Activated CD8-positive, alpha-beta memory T cell treated with anti-CD3 and anti-CD28 coated beads for 24 hours (primary cell): ENCODE results near the gene PIEZO2.

Experiments
- DNase-seq: peaks from one replicate; pipeline ENCODE4 v3.0.0-alpha.2; 2020

PIEZO2 gene

GRCh38 chr18:10715791-10716190 lies 433.6 kb downstream of the PIEZO2 start:
- DNase-seq = no peak

- DNase-seq = no peak
Observed at GRCh38 chr18:10713409-10713808, 436.0 kb downstream of the PIEZO2 start.

GRCh38 chr18:10707294-10707693 lies 442.1 kb downstream of the PIEZO2 start:
- no peak for DNase-seq

- no peak for DNase-seq
Observed at GRCh38 chr18:10705786-10706185, 443.6 kb downstream of the PIEZO2 start.

DNA sequence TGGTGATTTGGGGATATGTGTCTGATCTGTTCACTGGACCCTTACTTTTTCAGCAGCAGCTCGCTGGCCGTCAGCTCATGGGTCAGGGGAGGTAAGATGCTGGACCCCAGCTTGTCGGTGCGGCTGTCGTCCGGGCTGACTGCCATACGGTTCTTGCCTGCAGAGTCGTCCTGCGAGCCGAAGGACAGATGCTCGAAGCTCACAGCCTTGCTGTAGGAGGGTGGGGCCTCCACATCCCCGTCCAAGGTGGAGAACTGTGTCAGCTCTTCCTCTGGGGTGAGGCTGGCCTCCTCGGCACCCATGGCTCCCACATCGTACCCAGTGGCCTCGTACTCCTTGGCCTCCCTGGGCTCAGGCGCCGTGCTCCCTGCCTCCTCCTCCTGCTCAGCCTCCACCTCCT lies 444.1 kb downstream of the PIEZO2 start:
- no peak for DNase-seq

GRCh38 chr18:10702206-10702605 lies 447.2 kb downstream of the PIEZO2 start:
- DNase-seq = no peak

GRCh38 chr18:10690366-10690765 lies 459.0 kb downstream of the PIEZO2 start:
- DNase-seq = no peak

DNA sequence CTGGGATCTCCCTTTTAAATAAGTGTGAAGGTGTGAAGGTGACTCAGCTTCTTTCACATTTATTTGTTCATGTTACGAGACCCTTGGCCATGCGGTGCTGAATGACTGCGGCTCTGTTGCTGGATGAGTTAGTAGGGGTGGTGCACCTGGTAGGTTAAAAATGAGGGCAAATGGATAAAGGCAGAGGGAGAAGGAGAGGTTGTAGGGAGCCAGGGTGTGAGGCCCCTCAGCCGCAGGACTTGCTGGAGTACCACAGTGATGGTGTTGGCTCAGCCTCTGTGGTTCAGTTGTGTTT lies 459.4 kb downstream of the PIEZO2 start:
- no peak for DNase-seq

DNA sequence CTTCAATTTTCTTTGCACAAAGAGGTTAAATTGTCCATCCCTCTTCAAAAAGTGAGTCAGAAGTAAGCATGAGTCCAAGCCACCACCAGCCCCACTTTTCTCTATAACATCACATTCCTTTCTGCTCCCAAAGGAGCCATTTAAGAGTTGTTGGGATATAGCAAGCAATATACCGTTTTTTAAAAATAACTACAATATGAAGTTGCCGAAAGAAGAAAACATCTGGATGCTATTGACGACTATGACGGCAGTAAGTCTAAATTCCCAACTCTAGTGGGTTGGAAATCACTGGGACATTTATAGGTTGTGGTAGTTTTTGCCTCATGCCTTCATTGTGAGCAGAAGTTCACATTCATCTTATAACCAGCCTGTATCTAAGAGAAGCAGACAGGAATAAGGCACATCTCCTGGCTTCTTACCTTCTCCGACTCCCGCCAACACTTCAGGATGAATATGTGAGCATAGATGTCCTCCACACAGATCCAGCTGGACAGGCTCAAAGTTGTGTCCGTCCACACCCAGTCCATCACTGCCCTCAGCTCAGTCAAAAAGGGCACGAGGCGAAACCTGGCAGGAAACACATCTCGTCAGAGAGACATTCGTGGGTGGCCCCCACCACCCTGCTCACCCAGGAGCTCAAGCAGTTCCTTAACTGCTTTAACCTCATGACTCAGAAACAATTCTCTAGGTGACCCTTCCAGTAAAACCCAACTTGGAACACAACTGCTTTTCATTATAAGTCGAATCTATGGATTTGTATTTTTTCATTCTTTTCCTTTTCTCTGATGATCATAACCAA lies 459.9 kb downstream of the PIEZO2 start:
- no peak for DNase-seq

DNA sequence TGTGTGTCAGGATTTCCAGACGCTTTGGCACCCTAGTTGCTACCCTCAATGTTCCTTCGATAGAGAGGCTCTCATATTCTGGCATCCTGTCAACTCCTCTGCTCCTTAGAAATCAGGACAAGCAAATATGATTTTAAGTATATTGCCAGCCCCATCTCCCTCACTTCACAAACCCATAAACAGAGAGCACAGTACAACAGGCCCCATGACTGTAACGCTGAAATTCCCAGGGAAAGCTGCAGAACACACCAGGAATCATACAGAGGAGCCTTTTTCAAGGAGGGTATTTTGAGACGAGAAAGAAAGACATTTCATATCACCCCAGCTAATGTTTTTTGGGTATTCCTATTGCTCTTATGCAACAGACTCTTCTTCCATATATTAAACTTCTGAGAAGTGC lies 460.6 kb downstream of the PIEZO2 start:
- no peak for DNase-seq

- no peak for DNase-seq
Observed at GRCh38 chr18:10687161-10687925, 462.0 kb downstream of the PIEZO2 start.

GRCh38 chr18:10686308-10686707 lies 463.1 kb downstream of the PIEZO2 start:
- no peak for DNase-seq

DNA sequence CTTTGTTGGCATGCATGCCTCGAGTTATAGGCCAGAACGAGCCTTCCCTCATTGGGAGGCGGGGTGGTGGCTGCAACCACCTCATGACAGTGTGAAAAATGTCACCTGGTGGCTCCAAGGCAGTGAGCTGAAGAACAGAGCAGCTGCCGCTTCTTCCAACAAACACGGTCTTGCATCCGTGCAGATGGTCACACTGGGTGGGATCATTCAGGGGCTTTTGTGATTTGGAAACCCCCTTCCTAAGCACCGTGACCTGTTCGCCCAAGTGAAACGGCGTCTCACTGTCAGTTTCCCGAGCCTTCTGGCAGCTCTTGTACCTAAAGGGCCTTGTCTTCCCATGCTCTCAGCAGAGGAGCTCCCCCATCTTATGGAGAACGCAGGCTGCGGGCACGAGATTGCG lies 463.9 kb downstream of the PIEZO2 start:
- DNase-seq = no peak

DNA sequence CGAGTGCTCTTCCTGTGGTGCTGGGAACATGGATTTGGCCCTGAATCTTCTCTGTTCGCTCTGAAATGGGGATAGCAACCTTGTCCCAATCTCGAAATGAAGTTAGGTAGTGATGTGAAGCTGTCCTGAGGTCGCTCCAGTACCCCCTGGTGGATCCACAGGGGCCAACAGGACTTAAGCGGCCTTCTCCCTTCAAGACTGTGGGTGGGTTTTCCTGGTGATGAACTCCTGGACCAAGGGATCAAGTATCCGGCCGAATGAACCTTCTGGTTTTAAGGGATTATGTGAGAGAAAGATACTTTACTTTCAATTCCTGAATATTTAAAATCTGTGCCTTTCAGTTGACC lies 467.0 kb downstream of the PIEZO2 start:
- DNase-seq = no peak

DNA sequence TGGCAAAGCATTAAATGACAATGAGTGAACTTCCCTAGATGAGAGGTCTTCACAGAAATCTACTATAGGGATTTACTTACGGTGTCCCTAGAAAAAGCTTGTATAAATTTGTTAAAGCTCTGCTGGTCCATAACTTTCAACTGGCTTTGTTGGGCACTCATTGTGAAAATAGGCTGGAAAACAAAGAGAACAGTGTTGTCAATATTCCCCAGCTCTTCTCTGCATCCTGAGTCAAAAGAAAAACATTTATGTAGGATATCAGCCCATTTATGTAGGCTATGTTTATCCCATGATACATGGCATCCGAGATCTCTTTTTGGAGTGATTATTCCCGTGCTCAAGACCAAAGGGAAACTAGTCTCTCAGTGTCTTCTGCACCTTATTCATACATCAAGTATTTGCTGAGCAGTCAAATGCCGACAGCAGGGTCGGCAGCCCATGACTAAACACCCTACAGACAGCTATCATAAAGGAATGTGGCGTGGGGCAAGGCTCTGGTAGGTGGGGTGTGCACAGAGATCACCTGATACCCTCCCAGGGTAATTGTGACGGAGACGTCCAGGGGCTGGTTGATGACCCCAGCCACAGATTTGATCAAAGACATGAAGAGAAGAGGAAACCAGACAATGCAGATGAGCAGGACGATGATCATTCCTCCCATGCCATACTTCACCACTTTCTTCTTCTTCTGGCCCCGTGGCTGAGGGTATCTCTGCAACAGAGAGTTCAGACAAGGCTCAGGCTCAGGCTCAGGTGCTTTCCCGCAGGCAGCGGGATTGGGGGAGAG lies 467.6 kb downstream of the PIEZO2 start:
- DNase-seq = no peak

DNA sequence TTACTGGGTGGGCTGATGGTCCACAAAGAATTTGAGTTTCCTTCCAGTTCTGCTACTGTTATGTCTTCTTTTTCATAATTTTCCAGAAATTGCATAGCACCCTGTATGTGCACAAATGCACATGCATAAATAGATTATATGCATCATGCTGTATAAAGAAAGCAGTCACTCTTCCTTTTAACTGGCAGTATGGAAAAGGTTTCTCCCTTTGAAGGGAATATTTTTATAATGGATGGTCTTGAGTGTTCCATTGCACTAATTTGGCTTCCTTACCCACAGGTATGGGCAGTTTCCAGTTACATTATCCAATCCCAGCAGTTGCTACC lies 469.1 kb downstream of the PIEZO2 start:
- DNase-seq = no peak

DNA sequence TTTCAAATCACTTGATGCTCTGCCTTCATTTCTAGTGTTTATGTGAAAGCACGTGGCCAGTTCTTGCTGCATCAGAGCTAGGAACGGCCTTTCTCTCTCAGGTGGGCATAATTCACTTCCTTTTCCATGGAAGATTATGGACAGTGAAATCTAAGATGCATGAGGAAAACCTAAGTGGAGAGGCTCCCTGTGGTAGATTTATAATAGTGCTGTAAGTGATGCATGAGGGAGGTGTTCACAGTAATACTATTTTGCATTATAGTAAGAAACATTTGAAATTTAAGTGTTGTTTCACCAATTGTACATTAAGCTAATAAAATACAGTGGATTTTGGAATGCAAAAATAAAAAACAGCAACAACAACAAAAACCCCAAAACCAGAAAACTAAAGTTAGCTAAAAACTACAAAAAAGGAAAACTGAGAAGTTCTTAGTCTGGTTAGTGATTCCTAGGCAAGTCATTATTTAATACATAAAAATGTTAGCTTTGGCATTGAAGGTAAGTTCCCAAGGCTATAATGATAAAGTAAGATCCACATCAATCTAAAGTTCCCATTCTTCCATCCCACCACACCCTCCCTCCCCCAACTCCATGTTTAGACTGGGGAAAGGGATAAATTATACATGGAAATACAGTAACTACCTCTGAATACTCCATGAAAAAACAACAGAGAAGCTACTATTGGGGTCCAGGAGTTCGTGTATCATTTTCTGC lies 469.7 kb downstream of the PIEZO2 start:
- no peak for DNase-seq

DNA sequence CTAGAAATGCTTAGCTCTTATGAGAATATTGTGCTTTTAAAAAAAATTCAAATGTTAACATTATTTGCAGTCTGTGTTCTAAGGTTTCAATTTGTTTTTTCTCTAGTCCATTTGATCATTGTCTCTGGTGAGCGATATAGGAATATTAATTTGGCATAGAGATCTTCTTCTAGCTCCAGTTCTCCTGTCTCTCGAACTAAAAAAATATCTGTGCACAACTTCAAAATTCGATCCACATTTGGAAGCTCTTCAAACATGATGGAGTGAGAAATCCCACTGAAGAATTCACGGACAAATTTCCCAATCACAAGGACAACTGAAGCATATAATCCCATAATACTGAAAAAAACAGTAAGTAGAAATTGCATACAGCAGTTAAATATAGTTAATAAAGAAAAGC lies 477.9 kb downstream of the PIEZO2 start:
- DNase-seq = no peak

- DNase-seq = no peak
Observed at GRCh38 chr18:10670856-10671255, 478.5 kb downstream of the PIEZO2 start.

DNA sequence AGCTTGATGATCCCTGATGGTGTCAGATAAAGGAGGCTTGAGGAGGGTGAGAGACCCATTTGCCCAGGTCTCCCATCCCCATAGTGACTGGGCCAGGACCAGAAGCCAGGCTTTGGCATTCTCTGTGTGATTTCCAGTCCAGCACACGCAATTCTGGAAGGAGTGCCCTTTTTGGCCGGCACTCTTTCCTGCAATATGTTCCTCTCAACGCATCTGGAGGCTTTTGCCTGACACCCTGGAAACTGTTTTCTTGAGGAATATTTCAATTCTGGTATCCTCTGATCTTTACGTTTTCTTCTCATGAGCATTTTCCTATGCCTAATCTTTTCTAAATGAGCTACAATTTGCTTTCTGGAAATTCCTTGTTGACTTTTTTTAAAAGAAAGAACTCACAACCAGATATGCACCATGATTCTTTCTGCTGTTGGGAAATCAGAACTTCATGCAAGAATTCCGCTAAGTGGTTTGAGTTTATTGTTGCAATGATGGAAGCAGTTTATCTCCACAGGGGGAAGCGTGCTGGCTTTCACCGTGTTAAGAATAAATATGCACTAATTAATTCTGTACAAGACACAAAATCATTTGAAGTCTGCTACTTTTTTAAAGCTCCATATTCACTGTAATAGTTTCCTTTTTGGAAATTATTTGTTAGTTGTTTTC lies 479.8 kb downstream of the PIEZO2 start:
- DNase-seq = no peak

DNA sequence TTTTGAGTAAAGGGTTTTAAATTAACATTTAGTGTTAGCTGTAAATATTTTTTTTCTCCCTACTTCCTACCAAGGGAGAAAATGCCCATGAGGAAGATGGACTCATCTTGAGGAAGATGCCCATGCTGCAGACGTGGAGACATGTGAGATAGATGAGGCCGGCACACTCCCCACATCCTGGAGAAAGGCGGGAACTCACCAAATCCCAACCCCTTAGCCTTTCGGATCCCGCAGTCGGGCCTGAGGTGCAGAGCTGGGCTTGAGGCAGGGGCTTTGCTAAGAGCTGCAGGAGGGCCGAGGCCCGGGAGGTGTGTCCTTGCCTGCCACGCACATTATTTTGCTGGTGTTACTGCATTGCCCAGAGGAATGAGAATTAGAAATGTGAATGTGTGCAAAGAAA lies 485.6 kb downstream of the PIEZO2 start:
- no peak for DNase-seq

GRCh38 chr18:10661317-10661716 lies 488.1 kb downstream of the PIEZO2 start:
- no peak for DNase-seq
